SK-N-SH (cell line): ENCODE data around the gene NHSL1. TPM values are rescaled to one million over a fixed set of nuclear protein-coding genes. Genes with fewer than 3 reads are reported as not detected.

Source experiments
- CTCF ChIA-PET: fragments of 300-600, 350-600 bp; formaldehyde crosslinking; extraction: SDS; loops from one replicate; lab custom pipeline; 2021; lab: Yijun Ruan, JAX
- POLR2A ChIA-PET: fragments of 350-600 bp; sonication (Branson Sonifier 250); formaldehyde crosslinking; extraction: SDS; loops from one replicate; lab custom pipeline; 2020; ENCODE audit warnings: antibody characterized with exemption, inconsistent platforms; lab: Yijun Ruan, JAX
- DNase-seq: peaks from one replicate; pipeline ENCODE4 v3.0.0; 2012
- H2AFZ ChIP-seq: fragments of 200-600 bp; sonication (generic); 2 replicates; pipeline ENCODE4 v1.8.1; 2016; ENCODE audit warnings: antibody characterized with exemption, mild to moderate bottlenecking, low read depth
- H3F3A ChIP-seq: fragments of 200-600 bp; sonication (generic); replicated peaks from 2 replicates; pipeline ENCODE3; 2016; ENCODE audit warnings: antibody characterized with exemption, mild to moderate bottlenecking; ENCODE audit not compliant: insufficient read depth
- H3K27ac ChIP-seq, 2 experiments: fragments of 200-500 bp in 1 of 2; fragments of 200-600 bp in 1 of 2; sonication (Bioruptor generic) in 1 of 2; sonication (generic), shearing (Covaris generic) in 1 of 2; 2 replicates each; pipeline versions ENCODE4 v1.5.1 to v1.6.1; 2014 to 2016; ENCODE audit warnings: low read depth in 2 of 2, inconsistent platforms in 1 of 2, low read length in 1 of 2, mild to moderate bottlenecking in 1 of 2, mixed read lengths in 1 of 2
- H3K27me3 ChIP-seq: fragments of 200-600 bp; sonication (generic), shearing (Covaris generic); 2 replicates; pipeline ENCODE4 v1.6.1; 2016; ENCODE audit warnings: mixed run types; ENCODE audit not compliant: insufficient read depth
- H3K36me3 ChIP-seq, 2 experiments: fragments of 200-500 bp in 1 of 2; fragments of 200-600 bp in 1 of 2; sonication (Bioruptor generic) in 1 of 2; sonication (generic) in 1 of 2; replicated peaks in 1 of 2; 2 replicates each; pipeline versions ENCODE3 to v1.5.1; 2014 to 2016; ENCODE audit warnings: low read length in 1 of 2, mild to moderate bottlenecking in 1 of 2; ENCODE audit not compliant: insufficient read depth in 2 of 2, control insufficient read depth in 1 of 2
- H3K4me1 ChIP-seq, 2 experiments: fragments of 200-500 bp in 1 of 2; fragments of 200-600 bp in 1 of 2; sonication (Bioruptor generic) in 1 of 2; sonication (generic), shearing (Covaris generic) in 1 of 2; 2 replicates each; pipeline versions ENCODE4 v1.5.1 to v1.6.1; 2014 to 2016; ENCODE audit warnings: low read depth in 1 of 2, low read length in 1 of 2, mixed run types in 1 of 2; ENCODE audit not compliant: insufficient read depth in 2 of 2, control insufficient read depth in 1 of 2
- H3K4me2 ChIP-seq: fragments of 200-600 bp; sonication (generic), shearing (Covaris generic); 2 replicates; pipeline ENCODE4 v1.6.1; 2017; ENCODE audit warnings: mixed run types
- H3K4me3 ChIP-seq, 2 experiments: fragments of 200-500 bp in 1 of 2; fragments of 200-600 bp in 1 of 2; sonication (Bioruptor generic) in 1 of 2; sonication (generic), shearing (Covaris generic) in 1 of 2; 2 replicates each; pipeline versions ENCODE4 v1.5.1 to v1.8.1; 2014 to 2016; ENCODE audit warnings: low read depth in 2 of 2, inconsistent platforms in 1 of 2, low read length in 1 of 2, mild to moderate bottlenecking in 1 of 2, mixed read lengths in 1 of 2, moderate library complexity in 1 of 2
- H3K79me2 ChIP-seq: fragments of 200-600 bp; sonication (generic); 2 replicates; pipeline ENCODE4 v1.8.1; 2017; ENCODE audit warnings: mild to moderate bottlenecking; ENCODE audit not compliant: insufficient read depth
- H3K9ac ChIP-seq: fragments of 200-600 bp; sonication (generic); 2 replicates; pipeline ENCODE4 v1.6.1; 2017; ENCODE audit warnings: mixed run types
- H3K9me2 ChIP-seq: fragments of 200-600 bp; sonication (generic); 2 replicates; pipeline ENCODE4 v1.6.1; 2017; ENCODE audit warnings: mixed run types
- H3K9me3 ChIP-seq: fragments of 200-600 bp; sonication (generic); 2 replicates; pipeline ENCODE4 v1.6.1; 2017; ENCODE audit warnings: mixed run types, mild to moderate bottlenecking, moderate library complexity
- H4K20me1 ChIP-seq: fragments of 200-600 bp; sonication (generic); 2 replicates; pipeline ENCODE4 v1.6.1; 2017; ENCODE audit warnings: mild to moderate bottlenecking, mixed run types; ENCODE audit not compliant: insufficient read depth
- MXI1 ChIP-seq: IDR thresholded peaks from 2 replicates; pipeline ENCODE4 v1.6.1; 2012; ENCODE audit warnings: mild to moderate bottlenecking, low read depth, low read length, improper control_type of control experiment
- NFIC ChIP-seq: IDR thresholded peaks from 2 replicates; pipeline ENCODE4 v1.4.0; 2012; ENCODE audit warnings: borderline replicate concordance
- POLR2AphosphoS5 ChIP-seq: IDR thresholded peaks from 2 replicates; pipeline ENCODE4 v1.6.1; 2012; ENCODE audit warnings: low read depth, low read length
- RAD21 ChIP-seq: IDR thresholded peaks from 2 replicates; pipeline ENCODE4 v1.6.1; 2012; ENCODE audit warnings: mild to moderate bottlenecking, low read length
- RCOR1 ChIP-seq: fragments of 150-350 bp; IDR thresholded peaks from 2 replicates; pipeline ENCODE4 v1.6.1; 2017; ENCODE audit warnings: antibody characterized with exemption, low read length
- REST ChIP-seq: IDR thresholded peaks from 2 replicates; pipeline ENCODE4 v1.6.1; 2012; ENCODE audit warnings: mild to moderate bottlenecking, low read depth, low read length, moderate library complexity
- RXRA ChIP-seq: IDR thresholded peaks from 2 replicates; pipeline ENCODE4 v1.4.0; 2012; ENCODE audit warnings: low read depth, mild to moderate bottlenecking, borderline replicate concordance
- USF1 ChIP-seq: IDR thresholded peaks from 2 replicates; pipeline ENCODE4 v1.4.0; 2012; ENCODE audit warnings: low read depth, borderline replicate concordance
- USF2 ChIP-seq: fragments of 150-350 bp; IDR thresholded peaks from 2 replicates; pipeline ENCODE4 v1.6.1; 2017; ENCODE audit warnings: antibody characterized with exemption, low read length, low read depth, borderline replicate concordance
- YY1 ChIP-seq: IDR thresholded peaks from 2 replicates; pipeline ENCODE4 v1.4.0; 2012; ENCODE audit warnings: low read depth, mild to moderate bottlenecking
- ZBTB33 ChIP-seq: IDR thresholded peaks from 2 replicates; pipeline ENCODE4 v1.4.0; 2012; ENCODE audit warnings: low read depth, borderline replicate concordance
- WGBS: methylation state at CpG from one replicate; pipeline ENCODE4 v1.1.6; 2017; ENCODE audit warnings: low lambda C conversion rate; 5-methylcytosine and 5-hydroxymethylcytosine counted together
- polyA plus RNA-seq, 3 experiments: library from polyadenylated mRNA; depleted of rRNA; stranded (reverse); fragments of >200 nt; gene quantifications; 2 replicates each; pipeline ENCODE4 v1.2.3, GENCODE V29; 2012

The NHSL1 gene
- polyA plus RNA-seq, 1 of the 3 experiments (the other 2 are of a cell fraction) = under 0.01 TPM

- TF ChIP-seq REST (no peak), MXI1 (no peak)
These were observed 77.7 kb downstream of the NHSL1 start (continued) for GRCh38 chr6:138421608-138422007.

- TF ChIP-seq POLR2AphosphoS5 (no peak), ZBTB33 (no peak), USF2 (no peak)
- no peak for DNase-seq
- POLR2A ChIA-PET = no interaction called here
- Histone ChIP-seq H3F3A (no peaks in the 10 kb centered on the region), H3K9me3 (no peaks in the 10 kb centered on the region), H2AFZ (no peak overlapping the region), H3K9ac (no peak overlapping the region), H3K36me3 (no peaks in the 10 kb centered on the region), H3K9me2 (no peaks in the 10 kb centered on the region), H3K79me2 (no peaks in the 10 kb centered on the region), H3K4me1 (peaks cover 0 to 8% of the 10 kb centered on the region in 2 experiments; a peak in 1 of 4 replicates), H3K4me3 (no peak overlapping the region), H3K27ac (no peak overlapping the region), H3K27me3 (peaks cover 16% of the 10 kb centered on the region; the same call in 1 of the 2 replicates), H3K4me2 (no peak overlapping the region), H4K20me1 (no peaks in the 10 kb centered on the region)
- WGBS = 21% methylated on average over 6 of the region's 6 CpGs
- CTCF ChIA-PET = interaction anchor here (1.6 kb wide), 1 partner anchor 18 kb away, joined by 6 read pairs; the partner anchor contains the start of gene HEBP2
These were observed 78.2 kb downstream of the NHSL1 start for GRCh38 chr6:138421089-138421488.

GRCh38 chr6:138420356-138420755, 78.9 kb downstream of the NHSL1 start:
- peaks cover 0 to 8% of the 10 kb centered on the region in 2 experiments; a peak in 1 of 4 replicates for H3K4me1 ChIP-seq
- H3K9ac ChIP-seq = no peak overlapping the region
- H3F3A ChIP-seq = no peaks in the 10 kb centered on the region
- peaks cover 11% of the 10 kb centered on the region; the same call in 1 of the 2 replicates for H3K27me3 ChIP-seq
- ChIA-PET POLR2A (no interaction called here), CTCF (interaction anchor here (1.0 to 1.6 kb wide), 2 partner anchors 17 to 237 kb away, joined by 3 to 6 read pairs; partner anchors contain the start of gene HEBP2)
- no peak overlapping the region for H3K4me2 ChIP-seq
- H3K36me3 ChIP-seq = no peaks in the 10 kb centered on the region
- no peaks in the 10 kb centered on the region for H3K79me2 ChIP-seq
- no peak for DNase-seq
- no peak overlapping the region for H2AFZ ChIP-seq
- no peaks in the 10 kb centered on the region for H3K9me3 ChIP-seq
- no peaks in the 10 kb centered on the region for H4K20me1 ChIP-seq
- H3K4me3 ChIP-seq = no peak overlapping the region
- no peak for TF ChIP-seq NFIC
- no peak for TF ChIP-seq RXRA
- TF ChIP-seq YY1 = no peak
- no peak for TF ChIP-seq MXI1
- no peak for TF ChIP-seq RCOR1
- TF ChIP-seq USF1 = no peak
- no peak for TF ChIP-seq RAD21
- H3K27ac ChIP-seq = no peak overlapping the region
- H3K9me2 ChIP-seq = no peaks in the 10 kb centered on the region
- WGBS = 21% methylated on average over 3 of the region's 4 CpGs
